ENCODE results near the gene SMG6. TPM values are rescaled to one million over a fixed set of nuclear protein-coding genes. Genes with fewer than 3 reads are reported as not detected.

SMG6 gene
- total and polyA plus RNA-seq, 4 experiments from 2014 or later, result 3.8 to 58.5 (median 30.6) TPM

- no peak overlapping the region for H3K27ac Mint-ChIP-seq
- ChIA-PET POLR2A (ENCODE audit: partially characterized antibody) (no interaction called here), CTCF (ENCODE audit: partially characterized antibody) (no interaction called here)
These were observed 120.2 kb downstream of the SMG6 start for GRCh38 chr17:2183346-2183745.

GRCh38 chr17:2181897-2182448 lies 121.6 kb downstream of the SMG6 start:
- Mint-ChIP-seq H3K4me1 (peaks cover 0 to 12% (median 4%) of the 10 kb centered on the region in 4 donors), H3K4me3 (no peak overlapping the region), H3K36me3 (peaks cover 36 to 77% of the 10 kb centered on the region in 2 donors), H3K9me3 (no peaks in the 10 kb centered on the region), H3K27ac (no peak overlapping the region), H3K27me3 (no peaks in the 10 kb centered on the region)
- peaks cover 26% of the 10 kb centered on the region for H3K36me3 ChIP-seq (ENCODE audit: insufficient read depth, low read length)
- H3K4me1 ChIP-seq (ENCODE audit: insufficient read depth, low read length), result no peaks in the 10 kb centered on the region
- POLR2A ChIA-PET (ENCODE audit: partially characterized antibody), result no interaction called here
- H3K9me3 ChIP-seq (ENCODE audit: control insufficient read depth in 1 of 2, low read length in 2 of 2), result no peaks in the 10 kb centered on the region
- CTCF ChIA-PET (ENCODE audit: partially characterized antibody), result interaction anchor here (1.0 to 1.4 kb wide), 2 partner anchors 63 to 68 kb away, joined by 3 read pairs; no protein-coding TSS in a partner anchor
- intact Hi-C loops (cut with micrococcal nuclease), result no loop called here
- no peaks in the 10 kb centered on the region for H3K27me3 ChIP-seq (ENCODE audit: insufficient read depth, low read length)
- H3K4me3 ChIP-seq (ENCODE audit: low read length in 2 of 2), result no peak overlapping the region
- DNase-seq, result no peak
- no peak overlapping the region for H3K27ac ChIP-seq (ENCODE audit: low read depth, low read length)

More at GRCh38 chr17:2183346-2183745, 120.2 kb downstream of the SMG6 start:
- Histone ChIP-seq H3K27ac (ENCODE audit: low read depth, low read length) (no peak overlapping the region), H3K9me3 (ENCODE audit: control insufficient read depth in 1 of 2, low read length in 2 of 2) (no peaks in the 10 kb centered on the region), H3K36me3 (ENCODE audit: insufficient read depth, low read length) (peaks cover 31% of the 10 kb centered on the region), H3K4me1 (ENCODE audit: insufficient read depth, low read length) (no peaks in the 10 kb centered on the region), H3K4me3 (ENCODE audit: low read length in 2 of 2) (no peak overlapping the region), H3K27me3 (ENCODE audit: insufficient read depth, low read length) (no peaks in the 10 kb centered on the region)
- intact Hi-C loops (cut with micrococcal nuclease), result no loop called here
- no peak for DNase-seq
- no peak overlapping the region for H3K4me3 Mint-ChIP-seq
- no peaks in the 10 kb centered on the region for H3K27me3 Mint-ChIP-seq
- no peaks in the 10 kb centered on the region for H3K9me3 Mint-ChIP-seq
- peaks cover 0 to 12% (median 4%) of the 10 kb centered on the region in 4 donors for H3K4me1 Mint-ChIP-seq
- H3K36me3 Mint-ChIP-seq, result peaks cover 46 to 79% of the 10 kb centered on the region in 2 donors

GRCh38 chr17:2181206-2181896 lies 122.2 kb downstream of the SMG6 start:
- no peak overlapping the region for H3K27ac ChIP-seq (ENCODE audit: low read depth, low read length)
- H3K36me3 Mint-ChIP-seq, result peaks cover 33 to 74% of the 10 kb centered on the region in 2 donors
- H3K36me3 ChIP-seq (ENCODE audit: insufficient read depth, low read length), result peaks cover 20% of the 10 kb centered on the region
- no peak overlapping the region for H3K4me3 ChIP-seq (ENCODE audit: low read length in 2 of 2)
- DNase-seq, result no peak
- H3K27me3 Mint-ChIP-seq, result no peaks in the 10 kb centered on the region
- no peak overlapping the region for H3K27ac Mint-ChIP-seq
- H3K9me3 ChIP-seq (ENCODE audit: control insufficient read depth in 1 of 2, low read length in 2 of 2), result no peaks in the 10 kb centered on the region
- ChIA-PET POLR2A (ENCODE audit: partially characterized antibody) (no interaction called here), CTCF (ENCODE audit: partially characterized antibody) (interaction anchor here (1.0 to 1.4 kb wide), 2 partner anchors 64 to 68 kb away, joined by 3 read pairs; no protein-coding TSS in a partner anchor)
- intact Hi-C loops (cut with micrococcal nuclease), result no loop called here
- H3K4me3 Mint-ChIP-seq, result no peak overlapping the region
- H3K4me1 ChIP-seq (ENCODE audit: insufficient read depth, low read length), result no peaks in the 10 kb centered on the region
- H3K27me3 ChIP-seq (ENCODE audit: insufficient read depth, low read length), result no peaks in the 10 kb centered on the region
- H3K9me3 Mint-ChIP-seq, result no peaks in the 10 kb centered on the region
- peaks cover 0 to 9% (median 4%) of the 10 kb centered on the region in 4 donors for H3K4me1 Mint-ChIP-seq

GRCh38 chr17:2180768-2181167 lies 122.8 kb downstream of the SMG6 start:
- no peak overlapping the region for H3K27ac ChIP-seq (ENCODE audit: low read depth, low read length)
- CTCF ChIA-PET (ENCODE audit: partially characterized antibody), result interaction anchor here (1.0 kb wide), 1 partner anchor 64 kb away, joined by 3 read pairs; no protein-coding TSS in a partner anchor
- H3K36me3 ChIP-seq (ENCODE audit: insufficient read depth, low read length), result peaks cover 16% of the 10 kb centered on the region
- H3K4me3 ChIP-seq (ENCODE audit: low read length in 2 of 2), result no peak overlapping the region
- no peaks in the 10 kb centered on the region for H3K27me3 ChIP-seq (ENCODE audit: insufficient read depth, low read length)
- H3K27me3 Mint-ChIP-seq, result no peaks in the 10 kb centered on the region
- no peak overlapping the region for H3K27ac Mint-ChIP-seq
- no peaks in the 10 kb centered on the region for H3K9me3 Mint-ChIP-seq
- H3K4me1 ChIP-seq (ENCODE audit: insufficient read depth, low read length), result no peaks in the 10 kb centered on the region
- no peaks in the 10 kb centered on the region for H3K9me3 ChIP-seq (ENCODE audit: control insufficient read depth in 1 of 2, low read length in 2 of 2)
- H3K4me1 Mint-ChIP-seq, result peaks cover 0 to 5% (median 4%) of the 10 kb centered on the region in 4 donors
- no peak for DNase-seq
- H3K36me3 Mint-ChIP-seq, result peaks cover 29 to 69% of the 10 kb centered on the region in 2 donors
- intact Hi-C loops (cut with micrococcal nuclease), result no loop called here
- H3K4me3 Mint-ChIP-seq, result no peak overlapping the region
- POLR2A ChIA-PET (ENCODE audit: partially characterized antibody), result no interaction called here

GRCh38 chr17:2179615-2180295 lies 123.8 kb downstream of the SMG6 start:
- H3K27ac Mint-ChIP-seq, result peak overlapping the region in 1 of 7 donors; percentile 74
- POLR2A ChIA-PET (ENCODE audit: partially characterized antibody), result no interaction called here
- H3K36me3 ChIP-seq (ENCODE audit: insufficient read depth, low read length), result peaks cover 16% of the 10 kb centered on the region

GRCh38 chr17:2178798-2179501 lies 124.6 kb downstream of the SMG6 start:
- Histone ChIP-seq H3K27me3 (ENCODE audit: insufficient read depth, low read length) (no peaks in the 10 kb centered on the region), H3K9me3 (ENCODE audit: control insufficient read depth in 1 of 2, low read length in 2 of 2) (no peaks in the 10 kb centered on the region), H3K27ac (ENCODE audit: low read depth, low read length) (no peak overlapping the region), H3K4me3 (ENCODE audit: low read length in 2 of 2) (no peak overlapping the region), H3K4me1 (ENCODE audit: insufficient read depth, low read length) (no peaks in the 10 kb centered on the region), H3K36me3 (ENCODE audit: insufficient read depth, low read length) (peaks cover 22% of the 10 kb centered on the region)
- Mint-ChIP-seq H3K4me3 (no peak overlapping the region), H3K27ac (no peak overlapping the region), H3K4me1 (peaks cover 0 to 4% (median 3%) of the 10 kb centered on the region in 4 donors), H3K36me3 (peaks cover 31 to 75% of the 10 kb centered on the region in 2 donors), H3K27me3 (no peaks in the 10 kb centered on the region), H3K9me3 (no peaks in the 10 kb centered on the region)
- POLR2A ChIA-PET (ENCODE audit: partially characterized antibody), result no interaction called here
- no peak for DNase-seq
- CTCF ChIA-PET (ENCODE audit: partially characterized antibody), result interaction anchor here (1.0 kb wide), 1 partner anchor 103 kb away, joined by 3 read pairs; no protein-coding TSS in a partner anchor
- intact Hi-C loops (cut with micrococcal nuclease), result no loop called here

More at GRCh38 chr17:2179615-2180295, 123.8 kb downstream of the SMG6 start:
- H3K9me3 ChIP-seq (ENCODE audit: control insufficient read depth in 1 of 2, low read length in 2 of 2), result no peaks in the 10 kb centered on the region
- intact Hi-C loops (cut with micrococcal nuclease), result no loop called here
- CTCF ChIA-PET (ENCODE audit: partially characterized antibody), result interaction anchor here (1.0 kb wide), 1 partner anchor 102 kb away, joined by 3 read pairs; no protein-coding TSS in a partner anchor
- no peak for DNase-seq
- Mint-ChIP-seq H3K4me3 (no peak overlapping the region), H3K9me3 (no peaks in the 10 kb centered on the region), H3K4me1 (peaks cover 0 to 5% (median 3%) of the 10 kb centered on the region in 4 donors), H3K27me3 (no peaks in the 10 kb centered on the region), H3K36me3 (peaks cover 24 to 67% of the 10 kb centered on the region in 2 donors)
- no peak overlapping the region for H3K4me3 ChIP-seq (ENCODE audit: low read length in 2 of 2)
- H3K27me3 ChIP-seq (ENCODE audit: insufficient read depth, low read length), result no peaks in the 10 kb centered on the region
- H3K4me1 ChIP-seq (ENCODE audit: insufficient read depth, low read length), result no peaks in the 10 kb centered on the region
- no peak overlapping the region for H3K27ac ChIP-seq (ENCODE audit: low read depth, low read length)

Data from CD4-positive, alpha-beta memory T cell (primary cell).